Measurements from ENCODE around the gene ARFGEF3. TPM values are rescaled to one million over a fixed set of nuclear protein-coding genes. Genes with fewer than 3 reads are reported as not detected.

Gene ARFGEF3
- total RNA-seq, 1 donor from 2014 or later = 1.2 TPM

DNA sequence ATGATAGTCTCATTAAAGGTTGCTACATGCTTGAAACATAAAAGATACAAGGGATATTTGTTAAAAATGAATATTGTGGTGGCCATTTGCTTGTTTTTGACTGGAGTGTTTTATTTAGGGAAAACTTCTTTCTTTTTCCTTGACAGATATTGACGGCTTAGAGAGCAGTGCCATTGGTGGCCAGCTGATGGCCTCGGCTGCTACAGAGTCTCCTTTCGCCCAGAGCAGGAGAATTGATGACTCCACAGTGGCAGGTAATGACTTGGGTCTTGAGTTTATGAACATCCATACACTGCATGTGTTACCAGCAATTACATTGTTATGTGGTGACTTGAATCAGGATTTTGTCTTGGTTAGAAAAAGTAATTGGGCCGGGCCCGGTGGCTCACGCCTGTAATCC lies 124.1 kb downstream of the ARFGEF3 start:
- no peak for ATAC-seq

DNA sequence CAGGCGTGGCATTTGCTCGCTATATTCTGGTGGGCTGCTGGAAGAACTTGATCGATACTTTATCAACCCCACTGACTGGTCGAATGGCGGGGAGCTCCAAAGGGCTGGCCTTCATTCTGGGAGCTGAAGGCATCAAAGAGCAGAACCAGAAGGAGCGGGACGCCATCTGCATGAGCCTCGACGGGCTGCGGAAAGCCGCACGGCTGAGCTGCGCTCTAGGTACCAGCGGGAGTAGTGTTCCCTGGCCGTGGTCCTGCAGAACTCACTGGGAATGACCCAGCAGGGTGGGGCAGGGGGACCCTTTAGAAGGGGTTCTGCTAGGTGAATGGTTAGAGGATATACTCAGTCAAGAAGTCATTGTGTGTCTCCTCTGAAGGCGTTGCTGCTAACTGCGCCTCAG lies 125.0 kb downstream of the ARFGEF3 start:
- ATAC-seq = no peak

DNA sequence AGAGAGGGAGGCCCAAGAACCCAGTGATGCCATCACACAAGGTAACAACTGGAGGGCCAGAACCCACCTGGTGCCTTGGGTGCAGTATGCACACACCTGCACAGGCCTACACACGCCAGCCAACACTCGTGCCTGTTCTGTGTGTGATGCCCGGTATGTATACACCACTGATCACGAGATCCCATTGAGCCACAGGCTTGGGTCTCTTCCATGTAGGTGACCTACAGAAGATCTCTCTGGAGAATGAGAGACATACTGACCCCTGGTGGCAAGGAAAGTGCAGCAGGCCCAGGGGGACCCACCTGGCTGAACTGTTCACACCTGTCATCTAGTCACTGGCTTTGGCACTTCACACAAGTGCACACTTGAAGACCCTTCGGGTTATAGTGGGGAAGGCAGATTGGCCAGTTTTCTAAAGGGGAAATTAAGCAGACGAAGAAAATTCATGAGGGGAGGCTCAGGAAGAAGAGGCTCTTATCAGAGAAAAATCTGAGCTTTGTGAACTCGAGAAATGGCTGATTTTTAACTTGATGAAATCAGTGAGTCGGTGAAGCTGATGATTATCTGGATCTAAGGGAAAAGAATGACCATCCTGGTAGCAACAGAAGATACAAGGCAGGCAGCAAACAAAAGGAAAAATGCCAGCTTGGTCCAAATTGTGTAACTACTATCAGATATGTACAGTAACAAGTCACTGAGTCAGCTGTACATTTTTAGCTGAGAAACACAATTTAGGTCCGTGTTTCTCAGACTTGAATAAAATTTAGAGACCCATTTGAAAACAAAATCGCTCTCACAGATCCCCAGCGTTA lies 125.6 kb downstream of the ARFGEF3 start:
- ATAC-seq = peak; percentile 69

DNA sequence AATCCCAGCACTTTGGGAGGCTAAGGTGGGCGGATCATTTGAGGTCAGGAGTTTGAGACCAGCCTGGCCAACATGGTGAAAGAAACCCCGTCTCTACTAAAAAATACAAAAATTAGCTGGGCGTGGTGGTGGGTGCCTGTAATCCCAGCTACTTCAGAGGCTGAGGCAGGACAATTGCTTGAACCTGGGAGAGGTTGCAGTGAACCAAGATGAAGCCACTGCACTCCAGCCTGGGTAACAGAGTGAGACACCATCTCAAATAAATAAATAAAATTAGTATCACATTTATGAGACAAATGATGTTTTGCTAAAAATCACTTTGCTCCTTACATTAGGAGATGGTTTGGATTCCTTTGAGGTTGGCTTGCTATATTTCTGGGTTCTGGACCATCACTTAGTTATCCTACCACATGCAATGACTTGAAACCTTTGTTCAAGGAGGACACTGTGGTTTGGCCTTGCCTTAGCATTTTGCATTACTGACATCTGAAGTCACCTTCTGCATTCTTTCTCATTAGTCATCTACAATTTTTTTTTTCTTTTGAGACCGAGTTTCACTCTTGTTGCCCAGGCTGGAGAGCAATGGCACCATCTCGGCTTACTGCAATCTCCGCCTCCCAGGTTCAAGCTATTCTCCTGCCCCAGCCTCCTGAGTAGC lies 126.8 kb downstream of the ARFGEF3 start:
- ATAC-seq = peak; percentile 58

DNA sequence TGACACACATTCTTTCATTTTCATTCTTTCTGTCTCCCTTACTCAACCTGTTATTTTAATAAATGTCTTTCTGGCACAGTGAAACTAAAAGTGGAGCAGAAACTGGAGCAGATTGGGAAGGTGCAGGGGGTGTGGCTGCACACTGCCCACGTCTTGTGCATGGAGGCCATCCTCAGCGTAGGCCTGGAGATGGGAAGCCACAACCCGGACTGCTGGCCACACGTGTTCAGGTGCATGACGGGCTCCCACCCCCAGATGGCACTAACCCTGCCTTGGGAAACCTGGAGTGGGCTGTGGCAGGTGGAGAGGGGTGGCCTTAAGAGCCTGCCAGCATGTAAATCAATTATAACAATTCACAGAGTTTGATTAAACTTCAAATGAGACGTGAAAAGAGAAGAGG lies 128.0 kb downstream of the ARFGEF3 start:
- ATAC-seq = no peak

DNA sequence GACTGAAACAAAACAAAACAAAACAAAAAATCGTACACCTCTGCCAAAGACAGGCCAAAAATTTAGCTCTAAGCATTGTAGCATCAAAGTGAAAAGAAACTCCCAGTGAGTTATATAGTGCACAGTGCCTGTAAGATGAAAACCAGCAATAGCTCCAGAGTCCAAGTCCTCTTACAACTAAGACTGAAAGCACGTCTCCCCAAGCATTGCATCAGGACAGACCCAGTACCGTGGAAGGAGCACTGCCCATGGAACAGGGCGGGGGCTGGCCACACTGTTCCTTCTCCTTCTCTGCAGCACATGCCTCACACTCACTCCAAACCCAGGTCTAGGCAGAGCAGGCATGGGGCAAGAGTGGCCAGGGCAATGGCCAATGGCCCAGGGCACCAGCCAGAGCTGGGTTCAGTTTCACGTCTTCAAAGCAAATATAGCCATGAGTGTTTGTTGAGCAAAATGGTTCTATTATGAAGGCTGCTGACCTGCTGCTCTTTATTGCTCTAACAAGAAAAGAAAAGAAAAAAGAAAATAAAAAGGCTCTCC lies 128.8 kb downstream of the ARFGEF3 start:
- peak; percentile 41 for ATAC-seq

DNA sequence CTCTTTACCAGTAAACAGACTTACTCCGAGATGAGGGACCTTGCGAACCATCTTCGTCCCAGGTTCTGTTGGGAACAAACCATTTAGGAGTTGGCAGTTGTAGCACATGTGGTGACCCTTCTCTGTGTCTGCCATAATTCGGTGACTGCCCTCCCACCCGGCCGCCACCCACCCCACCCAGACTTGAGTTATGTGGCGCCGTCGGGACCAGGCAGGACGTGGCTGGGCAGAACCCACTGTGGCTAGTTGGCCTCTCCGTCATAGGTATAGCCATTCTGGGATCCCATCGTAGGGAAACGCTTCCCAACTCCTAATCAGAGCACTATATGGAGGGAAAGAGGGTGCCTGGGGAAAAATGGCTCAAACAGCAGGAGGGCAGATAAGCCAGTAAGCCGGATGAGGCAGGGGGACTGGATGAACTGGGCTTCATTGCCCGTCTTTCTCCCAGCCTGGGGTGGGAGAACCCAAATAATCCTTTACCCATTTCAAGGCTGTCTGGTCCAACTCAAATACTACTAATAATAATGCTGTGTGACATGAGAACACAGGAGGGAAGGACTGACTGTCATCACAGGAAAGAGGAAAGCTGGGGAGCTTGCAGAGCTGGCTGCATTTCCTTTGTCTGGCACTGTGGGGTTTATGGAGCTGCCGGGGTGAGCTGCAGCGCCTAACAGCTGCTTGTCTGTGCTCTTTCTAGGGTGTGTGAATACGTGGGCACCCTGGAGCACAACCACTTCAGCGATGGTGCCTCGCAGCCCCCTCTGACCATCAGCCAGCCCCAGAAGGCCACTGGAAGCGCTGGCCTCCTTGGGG lies 129.5 kb downstream of the ARFGEF3 start:
- no peak for ATAC-seq

DNA sequence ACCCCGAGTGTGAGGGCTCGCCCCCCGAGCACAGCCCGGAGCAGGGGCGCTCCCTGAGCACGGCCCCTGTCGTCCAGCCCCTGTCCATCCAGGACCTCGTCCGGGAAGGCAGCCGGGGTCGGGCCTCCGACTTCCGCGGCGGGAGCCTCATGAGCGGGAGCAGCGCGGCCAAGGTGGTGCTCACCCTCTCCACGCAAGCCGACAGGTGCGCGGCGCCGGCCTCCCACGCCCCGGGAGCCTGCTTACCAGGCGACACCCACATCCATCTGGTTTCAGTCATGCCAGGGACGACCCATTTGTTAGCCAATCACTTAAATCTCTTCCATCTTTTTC lies 130.1 kb downstream of the ARFGEF3 start:
- ATAC-seq = no peak

DNA sequence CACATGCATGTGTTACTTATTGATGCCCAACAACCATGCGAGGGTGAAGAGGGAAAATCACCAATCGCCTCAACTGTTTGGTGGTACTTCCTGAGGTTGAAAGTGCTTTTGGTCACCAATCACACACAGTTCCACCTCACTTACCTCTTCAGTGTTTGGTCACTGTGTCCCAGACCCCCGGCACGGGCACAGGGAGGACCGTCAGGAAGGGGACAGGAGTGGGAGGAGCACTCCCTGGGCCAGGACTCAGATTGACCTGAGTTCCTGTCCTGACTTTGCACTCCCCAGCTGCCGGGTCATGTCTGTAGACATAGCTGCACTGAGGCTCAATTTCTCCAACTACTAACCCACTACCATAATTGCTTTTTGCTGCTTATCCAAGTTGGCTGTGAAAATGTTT lies 130.7 kb downstream of the ARFGEF3 start:
- no peak for ATAC-seq

DNA sequence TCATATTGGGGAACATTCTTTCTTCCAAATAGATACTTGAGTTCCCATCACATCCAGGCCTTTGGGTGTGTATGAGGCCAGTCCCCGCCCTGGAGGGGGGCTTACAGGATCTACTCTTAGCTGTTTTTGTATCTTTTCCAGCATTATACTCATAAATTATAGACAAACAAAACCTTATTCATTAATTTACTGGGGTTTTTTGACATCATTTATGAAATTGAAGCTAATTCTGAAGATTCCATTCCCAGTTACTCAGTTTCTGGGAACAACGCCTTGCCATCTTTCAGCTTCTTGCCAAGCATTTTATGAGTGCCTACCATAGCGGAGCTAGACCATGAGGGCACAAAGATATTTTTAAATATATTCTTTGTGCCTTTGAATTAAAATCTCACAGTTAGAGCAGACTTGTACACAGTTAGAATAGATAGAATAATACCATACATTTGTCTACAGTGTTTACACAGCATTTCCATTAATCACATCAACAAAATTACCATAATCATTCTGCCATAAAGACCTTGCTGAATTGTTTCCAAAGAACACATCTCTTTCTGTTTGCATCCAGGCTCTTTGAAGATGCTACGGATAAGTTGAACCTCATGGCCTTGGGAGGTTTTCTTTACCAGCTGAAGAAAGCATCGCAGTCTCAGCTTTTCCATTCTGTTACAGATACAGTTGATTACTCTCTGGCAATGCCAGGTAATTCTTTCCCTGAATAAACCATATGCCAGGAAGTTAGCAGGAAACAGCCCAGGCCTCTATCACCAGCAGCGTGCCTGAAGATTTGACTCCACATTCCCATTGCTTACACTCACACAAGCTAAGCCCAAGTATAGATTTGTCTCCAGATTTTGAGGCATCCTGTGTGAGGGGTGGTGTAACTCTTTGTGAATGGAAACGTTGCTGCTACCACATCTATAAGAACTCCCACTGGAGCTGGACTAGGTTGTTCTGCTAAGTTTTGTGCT lies 132.0 kb downstream of the ARFGEF3 start:
- no peak for ATAC-seq

DNA sequence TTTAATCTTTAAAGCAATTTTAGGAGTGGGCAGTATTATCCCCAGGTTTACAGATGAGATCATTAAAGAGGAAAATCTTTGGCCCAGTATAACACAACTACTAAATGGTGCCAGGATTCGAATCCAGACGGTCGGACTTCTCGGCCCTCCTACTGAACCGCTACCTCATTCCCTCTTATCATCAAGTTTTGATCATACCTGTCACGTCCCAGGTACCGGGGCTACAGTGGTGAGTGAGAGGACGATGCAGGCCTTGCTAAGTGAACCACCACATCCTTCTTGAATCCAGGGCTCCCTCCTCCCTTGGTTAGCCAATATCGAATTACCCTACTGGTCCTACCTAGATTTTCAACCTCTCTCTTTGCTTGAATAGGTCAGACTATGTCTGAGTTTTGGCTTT lies 134.6 kb downstream of the ARFGEF3 start:
- no peak for ATAC-seq

DNA sequence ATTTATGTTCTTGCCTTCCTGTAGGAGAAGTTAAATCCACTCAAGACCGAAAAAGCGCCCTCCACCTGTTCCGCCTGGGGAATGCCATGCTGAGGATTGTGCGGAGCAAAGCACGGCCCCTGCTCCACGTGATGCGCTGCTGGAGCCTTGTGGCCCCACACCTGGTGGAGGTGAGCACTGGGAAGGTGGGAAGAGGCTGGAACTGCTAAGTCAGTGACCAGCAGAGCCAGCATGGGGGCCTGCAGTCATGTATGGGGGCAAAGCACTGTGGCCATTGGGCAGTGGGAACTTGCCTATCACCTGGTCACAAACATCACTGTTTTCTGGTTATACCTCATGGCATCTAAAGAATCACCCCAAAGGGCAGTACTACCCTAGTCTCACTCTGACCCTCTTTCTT lies 135.0 kb downstream of the ARFGEF3 start:
- no peak for ATAC-seq

DNA sequence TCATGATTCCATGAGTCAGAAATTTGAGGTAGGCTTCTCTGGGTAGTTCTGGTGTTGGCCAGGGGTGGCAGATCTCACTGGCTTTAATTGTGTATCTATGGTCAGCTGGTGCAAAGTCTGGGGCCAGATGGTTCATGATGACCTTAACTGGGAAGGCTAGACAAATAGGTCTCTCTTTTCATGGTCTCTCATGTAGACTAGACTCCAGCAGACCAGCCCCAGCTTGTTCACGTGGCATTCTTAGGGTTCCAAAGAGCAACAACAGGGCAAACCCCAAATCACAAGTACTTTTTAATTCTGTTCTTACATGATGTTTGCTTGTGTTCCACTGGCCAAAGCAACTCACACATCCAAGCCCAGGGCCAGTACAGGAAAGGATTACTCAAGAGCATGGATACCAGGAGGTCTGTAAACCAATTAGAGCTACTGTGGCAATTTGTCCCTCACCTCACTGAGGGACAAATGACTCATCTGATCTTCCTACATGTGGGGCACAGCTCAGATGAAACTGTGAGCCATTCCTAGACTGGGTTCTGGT lies 136.1 kb downstream of the ARFGEF3 start:
- no peak for ATAC-seq

DNA sequence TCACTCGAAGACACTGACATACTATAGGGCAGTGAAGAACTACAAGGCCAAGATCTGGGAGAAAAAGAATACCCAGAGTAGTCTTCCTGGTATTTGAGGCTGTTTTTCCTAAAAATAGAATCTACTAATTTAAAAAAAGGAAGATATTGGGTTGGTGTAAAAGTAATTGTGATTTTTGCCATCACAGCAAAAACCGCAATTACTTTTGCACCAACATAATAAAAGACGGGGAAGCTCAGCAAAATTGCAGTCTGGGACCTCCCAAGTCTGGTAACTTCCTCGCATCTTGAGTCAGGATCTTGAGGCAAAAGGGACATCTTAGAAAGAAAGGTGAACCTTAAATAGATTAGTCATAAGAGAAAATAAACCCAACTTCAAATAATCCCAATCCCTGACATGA lies 138.7 kb downstream of the ARFGEF3 start:
- no peak for ATAC-seq

DNA sequence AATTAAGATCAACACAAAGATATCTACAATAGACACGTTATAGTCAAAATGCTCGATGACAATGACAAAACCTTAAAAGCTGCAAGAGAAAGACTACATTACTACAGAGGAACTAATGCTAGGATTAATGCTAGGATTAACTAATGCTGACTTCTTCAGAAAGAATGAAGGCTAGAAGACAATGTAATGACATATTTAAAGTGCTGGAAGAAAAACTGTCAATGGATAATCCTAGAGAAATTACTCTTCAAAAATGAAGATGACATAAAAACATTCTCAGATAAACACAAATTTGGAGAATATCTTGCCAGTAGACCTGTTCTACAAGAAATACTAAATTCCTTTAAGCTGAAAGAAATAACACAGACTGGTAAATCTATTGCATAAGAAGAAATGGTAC lies 140.8 kb downstream of the ARFGEF3 start:
- ATAC-seq = peak; percentile 49

DNA sequence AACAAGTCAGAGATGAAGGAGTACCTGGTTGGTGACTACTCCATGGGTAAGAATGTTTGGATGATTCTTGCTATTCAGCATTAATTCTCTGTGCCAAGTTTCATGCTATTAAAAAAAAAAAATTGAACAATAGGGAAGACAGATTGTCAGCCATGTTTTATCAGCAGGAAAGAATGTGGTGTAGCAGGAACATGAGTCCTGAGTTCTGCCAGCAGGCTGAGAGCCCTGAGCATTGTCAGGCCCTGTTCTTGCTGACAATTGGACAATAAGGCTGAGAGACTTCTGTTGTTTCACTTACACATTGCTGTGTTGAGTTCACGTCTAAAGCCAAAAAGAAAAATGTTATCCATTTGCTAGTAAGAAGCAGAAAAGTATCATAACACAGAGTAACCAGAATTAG lies 145.6 kb downstream of the ARFGEF3 start:
- peak; percentile 87 for ATAC-seq

DNA sequence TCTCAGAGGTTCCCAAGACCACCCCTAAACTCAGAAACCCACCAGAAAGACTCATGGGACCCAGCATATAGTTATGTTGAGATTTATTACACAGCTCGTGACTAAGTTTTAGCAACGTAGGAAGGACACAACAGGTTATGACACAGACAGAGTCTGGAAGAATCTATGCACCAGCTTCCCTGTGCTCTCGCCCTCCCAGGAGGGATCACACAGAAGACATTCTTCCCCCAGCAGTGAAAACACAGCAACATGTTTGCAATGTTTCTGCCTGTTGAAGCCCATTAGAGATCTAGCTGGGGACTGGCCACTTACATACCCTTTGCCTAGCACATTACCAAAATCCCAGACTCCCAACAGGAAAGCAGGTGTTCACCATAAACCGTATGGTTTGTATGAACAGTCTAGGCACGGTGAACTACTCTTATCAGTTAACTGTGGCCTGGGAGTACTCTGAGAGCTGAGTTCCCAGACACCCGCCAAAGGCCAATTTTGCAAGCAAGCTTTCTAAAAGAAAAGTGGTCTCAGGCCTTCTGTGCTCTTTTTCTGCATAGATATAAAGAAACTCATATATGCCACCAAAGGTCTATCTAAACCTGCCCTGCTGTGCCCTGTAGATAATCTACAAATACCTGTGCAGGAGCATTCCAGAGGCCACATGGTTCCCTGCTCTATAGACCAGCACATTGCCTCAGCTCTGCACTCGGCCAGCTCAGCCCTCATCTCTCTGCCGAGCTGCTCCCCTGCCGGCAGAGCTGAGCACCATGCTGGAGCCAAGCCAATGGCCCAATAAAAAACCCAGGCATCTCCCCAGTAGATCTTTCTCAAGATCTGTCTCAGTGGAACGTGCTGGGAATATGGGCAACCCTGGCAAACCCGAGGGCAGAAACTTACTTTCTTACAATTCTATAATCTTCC lies 146.3 kb downstream of the ARFGEF3 start:
- ATAC-seq = peak; percentile 50

DNA sequence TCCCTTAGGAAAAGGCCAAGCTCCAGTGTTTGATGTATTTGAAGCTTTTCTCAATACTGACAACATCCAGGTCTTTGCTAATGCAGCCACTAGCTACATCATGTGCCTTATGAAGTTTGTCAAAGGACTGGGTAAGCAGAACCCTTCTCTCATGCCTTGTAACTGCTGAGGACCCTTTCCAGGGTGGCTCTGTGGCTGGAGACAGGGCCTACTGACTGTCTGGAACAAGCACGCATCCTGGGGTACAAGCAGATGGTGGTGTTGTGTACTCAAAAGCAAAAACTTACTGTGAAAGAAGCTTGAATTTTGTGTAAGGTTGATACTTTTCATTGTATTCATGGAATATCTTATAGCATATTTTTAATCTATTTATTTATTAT lies 147.0 kb downstream of the ARFGEF3 start:
- ATAC-seq = no peak

DNA sequence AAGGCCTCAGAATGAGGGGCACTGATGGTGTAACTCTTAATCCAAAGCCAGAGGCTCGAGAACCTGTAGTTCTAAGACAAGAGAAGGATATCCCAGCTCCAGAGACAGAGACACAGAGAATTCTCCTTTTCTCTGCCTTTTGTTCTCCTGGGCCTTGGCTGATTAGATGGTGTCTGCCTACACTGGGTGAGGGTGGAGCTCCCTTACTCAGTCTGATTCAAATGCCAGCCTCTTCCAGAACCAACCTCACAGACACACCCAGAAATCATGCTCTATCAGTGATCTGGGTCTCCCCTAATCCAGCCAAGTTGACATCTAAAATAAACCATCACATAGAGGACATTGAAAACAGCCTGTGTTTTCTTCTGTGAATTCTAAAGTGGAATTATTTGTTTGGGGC lies 148.0 kb downstream of the ARFGEF3 start:
- ATAC-seq = peak; percentile 57

DNA sequence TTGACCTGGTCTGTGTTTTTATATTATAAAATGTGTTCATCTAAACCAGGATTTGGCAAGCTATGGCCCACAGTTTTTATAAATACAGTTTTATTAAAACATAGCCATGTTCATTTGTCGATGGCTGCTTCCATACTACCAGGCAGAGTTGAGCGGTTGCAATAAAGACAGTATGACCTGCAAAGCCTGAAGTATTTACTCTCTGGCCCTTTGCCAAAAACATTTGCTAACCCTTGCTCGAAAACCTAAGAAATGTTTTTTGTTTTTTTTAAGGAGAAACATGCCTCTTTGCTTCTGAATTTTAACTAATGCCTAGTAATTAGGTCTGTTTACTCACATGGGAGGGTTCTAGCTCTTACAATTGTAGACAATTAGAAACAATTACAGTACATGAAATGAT lies 148.6 kb downstream of the ARFGEF3 start:
- no peak for ATAC-seq

DNA sequence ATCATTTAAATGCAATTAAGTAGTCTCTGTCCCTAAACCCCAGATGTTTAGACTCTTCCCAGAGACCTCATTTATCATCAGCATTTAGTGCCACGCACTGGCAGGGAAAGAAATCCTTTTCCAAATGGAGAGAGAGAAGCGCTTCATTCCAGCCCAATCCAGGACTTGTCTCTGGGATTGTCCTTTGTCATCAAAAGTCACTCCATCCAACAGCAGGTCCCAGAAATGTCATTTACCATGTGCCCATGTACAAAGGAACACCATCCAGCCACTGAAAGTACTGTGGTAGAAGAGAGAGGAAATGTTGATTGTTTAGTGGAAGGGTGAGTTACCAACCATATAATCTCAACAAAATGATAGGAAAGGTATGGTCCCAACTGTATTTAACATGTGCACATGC lies 149.1 kb downstream of the ARFGEF3 start:
- ATAC-seq = no peak

All from esophagus mucosa (tissue), 1 donor.